ENCODE measurements around the gene ATRIP. TPM values are rescaled to one million over a fixed set of nuclear protein-coding genes. Genes with fewer than 3 reads are reported as not detected.
A peak's percentile ranks its signal among the peaks of the same experiment; 100 is the strongest.

The ATRIP gene
- polyA plus RNA-seq, 2 of the 4 experiments (the other 2 are of a cell fraction) = 6.1 to 9.4 TPM

GRCh38 chr3:48463703-48464102 lies 17.2 kb downstream of the ATRIP start:
- H3K27ac ChIP-seq = no peak overlapping the region
- POLR2A ChIA-PET = interaction anchor here (0.9 to 1.0 kb wide), 2 partner anchors 9 to 17 kb away, joined by 3 read pairs; partner anchors contain the start of gene ATRIP
- 79% methylated on average over 9 of the region's 9 CpGs for WGBS (ENCODE audit: missing lambda C conversion rate)

GRCh38 chr3:48464713-48465221 lies 18.2 kb downstream of the ATRIP start:
- 100% methylated on average over 1 of the region's 17 CpGs for WGBS (ENCODE audit: missing lambda C conversion rate)
- DNase-seq (ENCODE audit: low read depth in 1 of 2, low spot score in 1 of 2) (no peak), FAIRE-seq (no peak), ATAC-seq (no peak)
- peak overlapping the region; percentile 96 to 99 for H3K27ac ChIP-seq
- H3K4me2 ChIP-seq = peak overlapping the region; percentile 91
- H3K9me3 ChIP-seq = no peaks in the 10 kb centered on the region
- ChIA-PET CTCF (interaction anchor here (0.9 to 4.4 kb wide), 8 partner anchors 11 to 87 kb away, joined by 3 to 39 read pairs (median 8); no protein-coding TSS in a partner anchor), POLR2A (interaction anchor here (1.0 kb wide), 1 partner anchor 8 kb away, joined by 3 read pairs; no protein-coding TSS in a partner anchor)
- peaks cover 46% of the 10 kb centered on the region for H3K4me1 ChIP-seq
- TF ChIP-seq HOXB5 (CRISPR knock-in tag; IDR thresholded peaks at IDR 0.05) (no peak), CBX2 (IDR thresholded peaks at IDR 0.05; ENCODE audit: borderline replicate concordance, low read depth) (no peak), POLR2A (IDR thresholded peaks at IDR 0.05; ENCODE audit: low read length) (no peak), CHD4 (IDR thresholded peaks at IDR 0.05; ENCODE audit: borderline replicate concordance) (no peak), PBX3 (IDR thresholded peaks at IDR 0.05) (no peak), EHMT2 (IDR thresholded peaks at IDR 0.05; ENCODE audit: low read depth) (no peak), HOXA7 (CRISPR knock-in tag; IDR thresholded peaks at IDR 0.05) (no peak), KDM1A (IDR thresholded peaks at IDR 0.05; ENCODE audit: low read depth) (no peak)
- no peak overlapping the region for H3K4me3 ChIP-seq

More at GRCh38 chr3:48463703-48464102, 17.2 kb downstream of the ATRIP start:
- CTCF ChIA-PET = interaction anchor here (0.6 to 4.4 kb wide), 5 partner anchors 43 to 85 kb away, joined by 3 to 39 read pairs (median 8); no protein-coding TSS in a partner anchor
- Histone ChIP-seq H3K4me1 (peaks cover 40% of the 10 kb centered on the region), H3K4me3 (no peak overlapping the region), H3K9me3 (no peaks in the 10 kb centered on the region), H3K4me2 (no peak overlapping the region)
- FAIRE-seq = no peak
- TF ChIP-seq ZFP36 (IDR thresholded peaks at IDR 0.05; ENCODE audit: borderline replicate concordance, partially characterized antibody) = no peak
- TF ChIP-seq FOXS1 (CRISPR knock-in tag; IDR thresholded peaks at IDR 0.05) = no peak
- no peak for TF ChIP-seq PHF8 (IDR thresholded peaks at IDR 0.05; ENCODE audit: borderline replicate concordance, low read depth)
- no peak for TF ChIP-seq RNF2 (IDR thresholded peaks at IDR 0.05; ENCODE audit: borderline replicate concordance, low read depth)
- TF ChIP-seq CTCF (IDR thresholded peaks at IDR 0.05) = no peak
- TF ChIP-seq SMC3 (IDR thresholded peaks at IDR 0.05) = no peak
- no peak for TF ChIP-seq NR3C1 (IDR thresholded peaks at IDR 0.05)
- no peak for TF ChIP-seq HDAC2 (IDR thresholded peaks at IDR 0.05)
- no peak for TF ChIP-seq FOSB (CRISPR knock-in tag; IDR thresholded peaks at IDR 0.05)
- TF ChIP-seq POLR2AphosphoS2 (conservative IDR thresholded peaks at IDR 0.05; ENCODE audit: low read length) = no peak
- TF ChIP-seq GATA3 (IDR thresholded peaks at IDR 0.05; ENCODE audit: borderline replicate concordance) = no peak
- TF ChIP-seq HOXB5 (CRISPR knock-in tag; IDR thresholded peaks at IDR 0.05) = no peak
- no peak for TF ChIP-seq EHF (CRISPR knock-in tag; IDR thresholded peaks at IDR 0.05)
- TF ChIP-seq CBX2 (IDR thresholded peaks at IDR 0.05; ENCODE audit: borderline replicate concordance, low read depth) = no peak
- TF ChIP-seq BCL3 (IDR thresholded peaks at IDR 0.05) = no peak
- no peak for TF ChIP-seq EHMT2 (IDR thresholded peaks at IDR 0.05; ENCODE audit: low read depth)
- TF ChIP-seq NPAS2 (CRISPR knock-in tag; IDR thresholded peaks at IDR 0.05; ENCODE audit: borderline replicate concordance) = no peak
- TF ChIP-seq HES2 (IDR thresholded peaks at IDR 0.05) = no peak
- no peak for TF ChIP-seq MAFK (IDR thresholded peaks at IDR 0.05; ENCODE audit: partially characterized antibody)
- TF ChIP-seq CBX8 (IDR thresholded peaks at IDR 0.05) = no peak
- DNase-seq (ENCODE audit: low read depth in 1 of 2, low spot score in 1 of 2) = no peak
- ATAC-seq = no peak

All from A549 (cell line).